G401.6 (cell line): Measurements from ENCODE around the gene TNKS2.
"Not testable (repeated sequence)": the region's sequence is repeated elsewhere in the genome, so short reads cannot be mapped to it uniquely, and the experiment has no call there.

Source experiments
- FAIRE-seq: peaks from 2 replicates; lab custom pipeline; 2012; peaks lifted over from hg19 to GRCh38; lab: Jason Lieb, UNC

Gene TNKS2

DNA sequence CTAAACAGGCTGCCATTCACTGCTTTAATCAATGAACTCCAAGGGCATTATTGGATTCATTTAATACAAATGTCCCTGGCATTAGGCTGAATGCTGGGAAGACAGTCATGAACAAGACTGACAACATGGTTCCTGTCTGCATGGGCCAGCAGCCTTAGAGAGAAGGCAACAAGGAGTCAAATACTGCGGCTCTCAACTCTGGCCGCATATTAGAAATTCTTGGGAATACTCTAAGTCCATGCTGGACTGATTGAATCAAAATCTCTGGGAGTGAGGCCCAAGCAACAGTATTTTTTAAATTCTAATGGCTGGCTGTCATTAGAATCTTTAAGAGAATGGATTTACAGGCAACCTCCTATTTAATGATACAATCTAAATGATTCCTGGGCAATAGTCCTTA lies 76.9 kb downstream of the TNKS2 start:
- no peak for FAIRE-seq

DNA sequence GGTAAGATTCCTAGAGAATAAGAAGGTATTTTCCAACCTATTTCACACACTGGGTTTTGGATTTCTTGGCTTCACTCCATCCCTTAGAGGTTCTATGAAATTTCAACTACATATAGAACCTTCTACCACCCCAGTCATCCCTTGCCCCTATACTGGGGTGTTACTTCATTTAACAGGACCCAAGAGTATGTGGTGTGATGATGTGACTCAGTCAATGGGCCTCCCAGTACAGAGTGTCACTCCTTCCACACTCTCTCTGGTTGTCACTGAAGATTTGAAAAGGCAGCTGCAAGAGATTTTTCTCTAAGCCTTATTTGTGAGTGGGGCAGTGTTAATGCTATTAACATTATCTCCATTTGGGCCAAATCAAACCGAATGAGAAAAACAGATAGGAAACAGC lies 77.6 kb downstream of the TNKS2 start:
- FAIRE-seq: no peak

GRCh38 chr10:91879515-91880170 lies 81.4 kb downstream of the TNKS2 start:
- peak; percentile 44 for FAIRE-seq

DNA sequence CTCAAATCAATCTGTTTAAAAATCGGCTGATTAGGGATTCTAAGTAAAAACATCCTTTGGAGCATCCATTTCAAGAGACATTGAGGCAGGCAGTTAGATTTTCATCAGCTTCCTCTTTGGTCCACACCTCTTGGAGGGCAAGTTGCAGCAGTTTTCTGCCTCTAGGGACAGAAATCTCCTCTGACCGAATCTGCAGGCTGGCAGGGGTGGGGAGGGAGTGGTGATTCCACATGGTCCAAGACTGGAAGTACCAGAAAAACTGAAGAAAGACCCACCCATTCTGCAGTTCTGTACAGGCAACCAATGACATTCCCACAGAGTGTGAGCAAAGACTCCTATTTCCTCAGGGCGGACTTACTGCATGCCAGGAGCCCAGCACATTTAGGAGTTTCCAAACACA lies 82.1 kb downstream of the TNKS2 start:
- peak; percentile 97 for FAIRE-seq

DNA sequence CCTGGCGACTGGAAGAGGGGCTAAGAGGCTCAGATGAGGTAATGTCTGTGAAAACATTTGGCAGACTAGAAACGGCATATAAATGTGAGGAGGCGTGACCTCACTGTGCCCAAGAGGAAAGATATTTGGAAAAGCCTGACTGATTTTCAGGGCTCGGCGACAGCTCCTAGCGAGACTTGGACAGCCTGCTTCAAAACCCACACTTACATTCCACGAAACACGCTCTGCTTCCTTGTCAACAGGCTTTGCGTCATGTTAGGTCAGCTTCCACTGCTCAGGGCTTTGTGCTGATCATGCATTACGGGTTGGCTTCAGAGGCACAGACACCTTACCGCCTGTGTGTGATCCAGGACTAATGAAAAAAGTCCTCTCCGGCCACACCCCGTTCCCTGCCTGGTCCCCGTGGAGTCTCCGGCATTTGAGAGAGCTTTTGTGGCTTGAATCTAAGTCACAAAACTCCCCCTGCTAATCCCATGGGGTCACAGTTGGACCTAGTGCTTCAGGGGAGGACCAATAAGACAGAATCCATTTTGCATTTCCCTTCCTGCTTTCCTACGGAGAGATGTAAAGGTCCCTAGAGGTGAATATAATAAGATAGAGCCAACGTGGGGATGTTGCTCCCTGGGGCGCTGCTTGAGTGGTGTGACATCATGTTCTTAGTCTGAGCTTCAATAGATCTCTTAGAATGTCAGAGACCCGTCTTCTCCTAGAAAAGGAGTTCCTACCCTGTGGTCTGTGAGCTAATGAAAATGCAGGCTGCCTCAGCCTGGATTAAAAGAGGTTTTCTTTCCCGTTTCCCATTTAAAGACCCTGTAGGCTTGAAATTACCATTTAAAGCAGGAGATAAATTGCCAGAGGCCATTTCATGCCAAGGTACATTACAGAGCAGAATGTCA lies 85.6 kb downstream of the TNKS2 start:
- FAIRE-seq: peak; percentile 99

- no peak for FAIRE-seq
Measured at GRCh38 chr10:91884536-91884935, 86.3 kb downstream of the TNKS2 start.

DNA sequence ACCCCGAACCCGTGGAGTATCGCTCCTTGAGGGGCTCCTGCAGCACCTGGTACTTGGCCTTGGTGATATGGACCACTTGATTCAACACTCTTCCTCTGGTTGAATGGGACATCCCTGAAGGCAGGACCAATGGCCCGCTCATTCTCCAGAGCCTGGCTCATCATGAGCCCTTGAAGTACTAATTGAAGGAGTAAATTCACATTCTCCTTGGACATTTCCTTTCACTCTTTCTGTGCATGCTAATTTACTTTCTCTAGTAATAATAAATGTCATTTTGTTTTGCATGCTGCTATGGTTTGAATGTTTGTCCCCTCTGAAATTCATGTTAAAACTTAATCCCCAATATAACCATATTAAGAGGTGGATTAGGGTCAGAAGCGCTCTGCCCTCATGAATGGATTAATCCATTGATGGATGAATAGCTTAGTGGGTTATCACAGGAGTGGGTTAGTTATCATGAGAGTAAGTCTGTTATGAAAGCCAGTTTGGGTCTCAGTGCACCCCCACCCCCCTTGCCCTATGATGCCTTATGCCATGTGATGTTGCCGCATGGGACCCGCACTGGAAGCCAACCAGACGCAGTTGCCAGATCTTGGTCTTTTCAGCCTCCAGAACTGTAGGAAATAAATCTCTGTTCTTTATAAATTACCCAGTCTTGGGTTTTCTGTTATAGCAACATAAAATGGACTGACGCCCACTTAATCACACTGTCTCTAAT lies 87.3 kb downstream of the TNKS2 start:
- FAIRE-seq: peak; percentile 83

- peak; percentile 99 for FAIRE-seq
Measured at GRCh38 chr10:91886954-91887271, 88.7 kb downstream of the TNKS2 start.

- no peak for FAIRE-seq
Measured at GRCh38 chr10:91887272-91888076, 89.2 kb downstream of the TNKS2 start.

DNA sequence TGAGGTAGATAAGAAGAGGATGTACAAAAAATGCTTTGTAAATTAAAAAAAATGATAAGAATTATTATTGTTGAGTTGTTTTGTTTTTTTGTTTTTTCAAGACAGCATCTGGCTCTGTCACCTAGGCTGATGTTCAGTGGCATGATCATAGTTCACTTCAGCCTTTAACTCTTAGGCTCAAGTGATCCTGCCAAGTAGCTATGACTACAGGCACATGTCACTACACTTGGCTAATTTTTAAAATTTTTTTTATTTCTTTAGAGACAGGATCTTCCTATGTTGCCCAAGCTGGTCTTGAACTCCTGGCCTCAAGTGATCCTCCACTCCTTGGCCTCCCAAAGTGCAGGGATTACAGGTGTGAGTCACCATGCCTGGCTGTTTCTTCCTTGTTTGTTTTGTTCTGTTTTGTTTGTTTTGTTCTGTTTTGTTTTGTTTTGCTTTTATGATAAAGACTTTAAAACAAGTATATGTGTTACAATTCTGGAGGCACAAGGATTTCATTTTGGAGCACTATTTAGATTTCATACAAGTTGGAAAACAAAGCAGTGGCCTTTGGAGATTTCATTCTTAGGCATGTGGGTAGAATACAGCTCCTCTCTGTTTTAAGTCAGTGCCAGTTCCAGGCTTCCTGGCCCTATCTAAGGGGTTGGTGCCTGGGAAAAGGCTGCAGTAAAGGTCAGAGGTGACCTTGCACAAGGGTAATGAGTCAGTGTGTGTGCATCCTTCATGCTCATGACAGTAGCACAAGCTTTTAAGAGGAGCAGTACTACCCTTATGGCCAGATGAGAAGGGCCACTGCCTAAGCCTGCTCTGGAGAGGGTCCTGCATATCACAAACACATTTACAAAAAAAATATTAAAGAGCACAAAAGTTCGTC lies 93.1 kb downstream of the TNKS2 start:
- peak; percentile 66 for FAIRE-seq

- peak; percentile 70 for FAIRE-seq
Measured at GRCh38 chr10:91893051-91893450, 94.8 kb downstream of the TNKS2 start.

GRCh38 chr10:91894261-91894685 lies 96.0 kb downstream of the TNKS2 start:
- not testable (repeated sequence) for FAIRE-seq

GRCh38 chr10:91896212-91896756 lies 98.1 kb downstream of the TNKS2 start:
- FAIRE-seq: no peak

- FAIRE-seq: no peak
Measured at GRCh38 chr10:91897421-91897820, 99.2 kb downstream of the TNKS2 start.

DNA sequence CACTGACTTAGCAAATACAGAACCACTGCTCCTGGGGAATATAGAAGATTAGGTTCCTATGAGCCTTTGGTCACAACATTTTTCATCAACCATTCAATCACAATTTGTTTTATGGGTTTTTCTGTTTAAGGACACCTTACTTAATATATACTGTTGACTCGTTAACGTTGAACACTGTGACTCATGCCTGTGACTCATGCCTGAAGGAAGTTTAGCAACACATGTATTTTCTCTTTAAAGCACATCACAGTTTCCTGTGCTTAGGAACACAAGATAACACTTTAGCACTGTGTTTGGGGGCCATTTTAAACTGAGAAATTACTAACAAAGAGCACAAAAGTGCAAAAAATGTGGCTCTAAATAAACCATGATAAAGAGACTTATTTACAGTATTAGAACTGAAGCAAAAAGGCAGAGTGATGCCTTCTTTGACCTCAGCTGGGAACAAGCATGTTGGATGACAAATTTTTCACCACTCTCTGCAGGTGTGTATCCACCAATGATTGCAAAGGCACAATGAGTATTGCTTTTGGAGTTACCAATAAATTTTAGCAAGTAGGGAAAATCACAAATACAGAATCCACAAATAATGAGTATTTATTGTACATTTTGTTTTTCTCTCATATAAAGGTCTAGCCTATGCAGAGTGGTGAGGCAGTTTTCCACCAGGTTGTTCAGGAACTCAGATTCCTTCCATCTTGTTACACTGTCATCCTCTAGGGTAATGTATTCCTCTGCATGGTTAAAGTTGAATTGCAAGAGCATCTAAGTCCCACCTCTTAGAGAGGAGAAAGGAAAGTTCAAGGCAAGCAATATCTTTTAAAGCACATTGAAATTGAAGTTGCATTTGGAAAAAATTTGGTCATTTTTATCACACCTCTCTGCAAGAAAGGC lies 103.8 kb downstream of the TNKS2 start:
- FAIRE-seq: peak; percentile 99

- peak; percentile 53 for FAIRE-seq
Measured at GRCh38 chr10:91907033-91907594, 108.9 kb downstream of the TNKS2 start.

DNA sequence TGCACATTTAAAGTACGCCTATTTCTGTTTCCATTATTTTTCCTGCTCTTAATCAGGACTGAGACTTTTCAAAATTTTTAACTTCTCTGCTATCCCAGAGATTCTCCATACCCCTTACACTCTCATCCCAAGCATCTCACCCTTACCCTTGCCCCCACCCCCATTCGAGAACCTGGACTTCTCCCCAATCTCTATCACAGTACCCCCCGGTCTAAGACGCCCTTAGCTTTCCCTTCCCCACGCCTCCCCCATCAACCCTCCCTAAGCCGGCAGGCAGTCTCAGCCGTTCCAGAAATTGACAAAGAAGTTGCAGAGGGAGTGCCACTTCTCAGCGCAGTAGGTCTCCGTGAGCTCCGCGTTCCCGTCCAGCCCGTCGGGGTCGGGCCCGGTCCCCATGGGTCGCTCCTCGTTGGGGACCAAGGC lies 109.7 kb downstream of the TNKS2 start:
- no peak for FAIRE-seq

DNA sequence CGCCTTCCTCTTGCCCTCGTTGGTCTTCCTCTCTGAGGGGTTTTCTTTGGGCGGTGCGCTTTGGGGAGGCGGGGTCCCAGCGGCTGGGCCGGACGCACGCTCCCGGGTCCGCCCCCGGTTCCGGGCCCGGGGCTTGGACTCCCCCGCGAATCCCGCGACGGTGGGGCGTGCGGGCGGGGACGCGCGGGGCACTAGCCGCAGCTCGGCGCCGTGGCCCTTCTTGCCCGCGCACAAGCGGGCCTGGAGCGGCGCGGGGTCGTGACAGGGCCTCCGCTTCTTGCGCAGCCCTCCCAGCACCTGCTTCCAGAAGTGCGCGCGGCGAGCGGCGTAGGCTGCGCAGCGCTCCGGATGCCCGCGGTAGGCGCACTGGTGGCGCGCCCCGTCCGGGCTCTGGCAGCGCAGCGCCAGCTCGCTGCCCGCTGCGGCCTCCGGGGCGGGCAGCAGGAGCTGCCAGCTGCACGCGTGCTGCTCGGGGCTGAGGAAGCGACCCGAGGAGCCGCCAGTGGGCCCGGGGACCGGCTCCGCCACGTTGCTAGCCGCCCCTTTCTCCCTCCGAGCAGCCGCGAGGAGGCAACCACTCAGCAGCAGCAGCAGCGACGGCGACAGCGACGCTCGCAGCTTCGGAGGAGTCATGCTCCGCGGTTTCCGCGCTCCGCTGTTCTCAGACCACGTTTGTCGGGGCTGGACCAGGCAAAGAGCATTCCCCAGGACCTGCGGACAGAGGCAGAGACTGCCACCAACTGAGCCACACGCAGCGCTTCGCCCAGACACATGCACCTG lies 110.3 kb downstream of the TNKS2 start:
- FAIRE-seq: peak; percentile 51
